Lower leg skin (tissue), 4 donors: ENCODE measurements around the gene CTNNAL1. TPM values are rescaled to one million over a fixed set of nuclear protein-coding genes. Genes with fewer than 3 reads are reported as not detected.
"Not testable (repeated sequence)": the region's sequence is repeated elsewhere in the genome, so short reads cannot be mapped to it uniquely, and the experiment has no call there.

ENCODE experiments used
- DNase-seq, 2 donors: peaks; one replicate each; pipeline ENCODE4 v3.0.0-alpha.2; 2019; ENCODE audit warnings: low spot score in 2 of 2
- H3K4me3 ChIP-seq: fragments of 200-600 bp; sonication (generic); 2 replicates; pipeline ENCODE4 v1.5.1; 2017; ENCODE audit warnings: mild to moderate bottlenecking, low read depth; ENCODE audit not compliant: poor library complexity, severe bottlenecking
- CTCF ChIP-seq, 3 donors: fragments of 450-650 bp; IDR thresholded peaks; one replicate each; pipeline ENCODE4 v1.5.1; 2016; ENCODE audit warnings: antibody characterized with exemption in 3 of 3, mild to moderate bottlenecking in 3 of 3, moderate library complexity in 2 of 3
- POLR2A ChIP-seq, 2 donors: fragments of 450-650 bp; IDR thresholded peaks; one replicate each; pipeline ENCODE4 v1.6.1; 2016 to 2017; ENCODE audit warnings: antibody characterized with exemption in 2 of 2, mild to moderate bottlenecking in 1 of 2, moderate library complexity in 1 of 2
- WGBS, 2 donors: methylation state at CpG; one replicate each; pipeline ENCODE4 v1.1.5; 2018; 5-methylcytosine and 5-hydroxymethylcytosine counted together
- intact Hi-C: fragments of 100-400 bp; cut with DNase I; formaldehyde crosslinking; loops from one replicate; pipeline ENCODE4 v1.15.0; 2023; ENCODE audit warnings: low total_unique reads
- total RNA-seq, 4 donors: library from RNA; depleted of rRNA; stranded (reverse); fragments of >200 nt; gene quantifications; one replicate each; pipeline ENCODE4 v1.1.0, GENCODE V29; 2016

Gene CTNNAL1
- total RNA-seq, 4 donors from 2014 or later = 15.1 to 21.7 (median 17.6) TPM

DNA sequence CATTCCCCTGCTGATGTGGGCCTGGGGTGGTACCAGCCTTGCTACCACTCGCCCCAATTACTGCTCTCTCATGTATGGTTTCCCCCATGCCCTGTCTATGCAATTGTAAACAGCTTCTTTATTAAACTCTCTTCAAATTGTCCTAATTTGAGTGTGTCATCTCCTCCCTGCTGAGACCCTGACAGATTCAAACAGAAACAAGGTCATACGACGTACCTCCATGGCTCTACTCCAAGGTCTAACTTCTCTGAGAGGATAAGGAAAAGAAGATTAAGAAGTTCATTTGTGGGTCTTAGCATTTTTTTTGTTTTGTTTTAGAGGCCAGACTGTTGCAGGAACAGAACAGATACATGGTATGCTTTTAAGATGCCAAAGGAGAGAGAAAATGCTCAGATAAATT lies 41.1 kb downstream of the CTNNAL1 start:
- TF ChIP-seq POLR2A (IDR thresholded peaks at IDR 0.05) = no peak
- no peak for TF ChIP-seq CTCF (IDR thresholded peaks at IDR 0.05)
- WGBS, 2 donors = 90 to 95% methylated on average over 3 of the region's 3 CpGs
- intact Hi-C loops = no loop called here
- no peak overlapping the region for H3K4me3 ChIP-seq
- no peak for DNase-seq

- WGBS, 2 donors = 94 to 100% methylated on average over 2 of the region's 2 CpGs
Measured at GRCh38 chr9:108971392-108971791, 41.9 kb downstream of the CTNNAL1 start.

GRCh38 chr9:108967916-108968315 lies 45.4 kb downstream of the CTNNAL1 start:
- TF ChIP-seq POLR2A (IDR thresholded peaks at IDR 0.05) (no peak), CTCF (IDR thresholded peaks at IDR 0.05) (no peak)
- no peak overlapping the region for H3K4me3 ChIP-seq

More at GRCh38 chr9:108971392-108971791, 41.9 kb downstream of the CTNNAL1 start:
- DNase-seq, H3K4me3 ChIP-seq, intact Hi-C loops: not testable (repeated sequence)

GRCh38 chr9:108963459-108964143 lies 49.7 kb downstream of the CTNNAL1 start:
- intact Hi-C loops = no loop called here
- TF ChIP-seq POLR2A (IDR thresholded peaks at IDR 0.05) = no peak
- no peak for TF ChIP-seq CTCF (IDR thresholded peaks at IDR 0.05)
- no peak overlapping the region for H3K4me3 ChIP-seq
- DNase-seq = no peak
- WGBS, 2 donors = 64 to 72% methylated on average over 4 of the region's 4 CpGs

More at GRCh38 chr9:108967916-108968315, 45.4 kb downstream of the CTNNAL1 start:
- intact Hi-C loops = no loop called here
- no peak for DNase-seq

DNA sequence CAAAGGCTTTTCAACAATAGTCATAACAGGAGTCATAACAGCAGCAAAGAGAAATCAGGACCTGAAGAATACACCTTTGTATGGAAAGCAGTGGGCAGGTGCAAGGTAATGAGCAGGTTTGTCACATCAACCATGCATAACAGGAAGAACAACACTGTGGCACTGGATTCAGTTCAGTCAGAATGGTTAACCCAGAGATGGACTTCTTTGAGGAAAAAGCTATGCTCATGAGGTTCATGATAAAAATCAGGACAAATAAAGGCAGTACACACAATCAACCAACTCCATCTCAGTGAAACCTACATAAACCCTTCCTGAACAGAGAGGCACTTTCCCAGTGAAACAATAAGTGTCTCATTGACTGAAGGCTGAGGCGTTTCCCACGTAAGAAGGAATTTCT lies 52.1 kb downstream of the CTNNAL1 start:
- TF ChIP-seq CTCF (IDR thresholded peaks at IDR 0.05) (no peak), POLR2A (IDR thresholded peaks at IDR 0.05) (no peak)
- H3K4me3 ChIP-seq = no peak overlapping the region
- DNase-seq = no peak
- WGBS, 2 donors = 93 to 97% methylated on average over 2 of the region's 2 CpGs
- intact Hi-C loops = no loop called here

GRCh38 chr9:108960331-108960730 lies 53.0 kb downstream of the CTNNAL1 start:
- WGBS, 2 donors = 75 to 76% methylated on average over 6 of the region's 6 CpGs
- H3K4me3 ChIP-seq = no peak overlapping the region
- intact Hi-C loops = no loop called here
- no peak for DNase-seq
- TF ChIP-seq CTCF (IDR thresholded peaks at IDR 0.05) (no peak), POLR2A (IDR thresholded peaks at IDR 0.05) (no peak)
